NCI-H2171 treated with DMSO at 0.1 percent for 48 hours (cell line): ENCODE measurements around the gene UROC1.

Source experiments
- DNase-seq: peaks from one replicate; lab custom pipeline; 2025; lab: John Stamatoyannopoulos, UW

Gene UROC1

GRCh38 chr3:126494970-126495230 is 22.7 kb downstream of the UROC1 start:
- DNase-seq = no peak

GRCh38 chr3:126494204-126494969 is 23.2 kb downstream of the UROC1 start:
- no peak for DNase-seq

- no peak for DNase-seq
Measured at GRCh38 chr3:126493739-126494138, 23.8 kb downstream of the UROC1 start.

GRCh38 chr3:126493051-126493450 is 24.5 kb downstream of the UROC1 start:
- DNase-seq = no peak

GRCh38 chr3:126491221-126492013 is 26.2 kb downstream of the UROC1 start:
- no peak for DNase-seq

GRCh38 chr3:126490619-126491018 is 27.0 kb downstream of the UROC1 start:
- DNase-seq = peak; percentile 66

GRCh38 chr3:126488886-126489569 is 28.5 kb downstream of the UROC1 start:
- no peak for DNase-seq

- no peak for DNase-seq
Measured at GRCh38 chr3:126488185-126488584, 29.4 kb downstream of the UROC1 start.

GRCh38 chr3:126487151-126487771 is 30.3 kb downstream of the UROC1 start:
- no peak for DNase-seq

GRCh38 chr3:126486360-126486847 is 31.2 kb downstream of the UROC1 start:
- peak; percentile 65 for DNase-seq

GRCh38 chr3:126485956-126486355 is 31.6 kb downstream of the UROC1 start:
- no peak for DNase-seq

GRCh38 chr3:126485176-126485897 is 32.2 kb downstream of the UROC1 start:
- DNase-seq = no peak

- DNase-seq = no peak
Measured at GRCh38 chr3:126484662-126485061, 32.9 kb downstream of the UROC1 start.

GRCh38 chr3:126484148-126484547 is 33.4 kb downstream of the UROC1 start:
- no peak for DNase-seq

- no peak for DNase-seq
Measured at GRCh38 chr3:126483321-126483761, 34.2 kb downstream of the UROC1 start.

GRCh38 chr3:126482503-126483255 is 34.9 kb downstream of the UROC1 start:
- DNase-seq = no peak

GRCh38 chr3:126481808-126482502 is 35.6 kb downstream of the UROC1 start:
- no peak for DNase-seq

GRCh38 chr3:126480861-126481260 is 36.7 kb downstream of the UROC1 start:
- DNase-seq = no peak

GRCh38 chr3:126480206-126480605 is 37.4 kb downstream of the UROC1 start:
- no peak for DNase-seq

GRCh38 chr3:126479642-126480041 is 37.9 kb downstream of the UROC1 start:
- DNase-seq = no peak
